SK-N-SH treated with all-trans-retinoic acid at 6 μM for 48 hours (cell line): Measurements from ENCODE around the gene HLCS.

Source experiments
- ATAC-seq: fragments of 200-7000 bp; cut with Tn5 transposase; 3 replicates; pipeline ENCODE4 v1.9.1; 2020; ENCODE audit warnings: mild to moderate bottlenecking, moderate library complexity
- ARNTL ChIP-seq: fragments of 450-650 bp; formaldehyde crosslinking; IDR thresholded peaks from 2 replicates; pipeline ENCODE4 v1.5.0; 2020; ENCODE audit warnings: low read depth, mild to moderate bottlenecking, moderate library complexity, borderline replicate concordance
- BACH2 ChIP-seq: fragments of 250-450 bp; sonication (Bioruptor Pico); IDR thresholded peaks from 2 replicates; pipeline ENCODE4 v1.9.0; 2021; ENCODE audit warnings: mild to moderate bottlenecking, borderline replicate concordance
- CREB5 ChIP-seq: fragments of 250-450 bp; sonication (Bioruptor Pico); IDR thresholded peaks from 2 replicates; pipeline ENCODE4 v1.5.1; 2020; ENCODE audit warnings: low read depth, mild to moderate bottlenecking, moderate library complexity
- CSDC2 ChIP-seq: fragments of 250-450 bp; sonication (Bioruptor Pico); IDR thresholded peaks from 2 replicates; pipeline ENCODE4 v1.5.0; 2020; ENCODE audit warnings: mild to moderate bottlenecking, moderate library complexity
- CSRNP3 ChIP-seq: fragments of 250-450 bp; sonication (Bioruptor Pico); IDR thresholded peaks from 2 replicates; pipeline ENCODE4 v1.5.1; 2021; ENCODE audit warnings: mild to moderate bottlenecking, moderate library complexity
- ESRRG ChIP-seq: fragments of 250-450 bp; sonication (Bioruptor Pico); IDR thresholded peaks from 2 replicates; pipeline ENCODE4 v1.6.1; 2021; ENCODE audit warnings: mild to moderate bottlenecking
- GLIS3 ChIP-seq: fragments of 250-450 bp; sonication (Bioruptor Pico); IDR thresholded peaks from 2 replicates; pipeline ENCODE4 v1.5.0; 2020; ENCODE audit warnings: mild to moderate bottlenecking, moderate library complexity
- OSR1 ChIP-seq: fragments of 250-450 bp; sonication (Bioruptor Pico); IDR thresholded peaks from 2 replicates; pipeline ENCODE4 v1.8.0; 2022; ENCODE audit warnings: moderate library complexity, mild to moderate bottlenecking, inconsistent platforms
- PATZ1 ChIP-seq: fragments of 250-450 bp; sonication (Bioruptor Pico); IDR thresholded peaks from 2 replicates; pipeline ENCODE4 v1.8.0; 2020; ENCODE audit warnings: mild to moderate bottlenecking, moderate library complexity, borderline replicate concordance
- POU6F1 ChIP-seq: fragments of 250-450 bp; sonication (Bioruptor Pico); IDR thresholded peaks from 2 replicates; pipeline ENCODE4 v1.8.0; 2021; ENCODE audit warnings: low read depth, mild to moderate bottlenecking, moderate library complexity, borderline replicate concordance
- PPARA ChIP-seq: fragments of 250-450 bp; sonication (Bioruptor Pico); IDR thresholded peaks from 2 replicates; pipeline ENCODE4 v1.5.0; 2020; ENCODE audit warnings: mild to moderate bottlenecking, borderline replicate concordance
- RARB ChIP-seq: fragments of 250-450 bp; sonication (Bioruptor Pico); IDR thresholded peaks from 2 replicates; pipeline ENCODE4 v1.8.0; 2021; ENCODE audit warnings: mild to moderate bottlenecking, moderate library complexity
- SNAI2 ChIP-seq: fragments of 250-450 bp; sonication (Bioruptor Pico); IDR thresholded peaks from 2 replicates; pipeline ENCODE4 v1.5.0; 2020; ENCODE audit warnings: mild to moderate bottlenecking, moderate library complexity
- TCF4 ChIP-seq: fragments of 250-450 bp; sonication (Bioruptor Pico); IDR thresholded peaks from 2 replicates; pipeline ENCODE4 v1.8.0; 2021; ENCODE audit warnings: mild to moderate bottlenecking, moderate library complexity, borderline replicate concordance
- TOX ChIP-seq: fragments of 250-450 bp; sonication (Bioruptor Pico); IDR thresholded peaks from 2 replicates; pipeline ENCODE4 v1.8.0; 2021; ENCODE audit warnings: mild to moderate bottlenecking, moderate library complexity, borderline replicate concordance
- TSHZ2 ChIP-seq: fragments of 250-450 bp; sonication (Bioruptor Pico); IDR thresholded peaks from 2 replicates; pipeline ENCODE4 v1.5.0; 2020; ENCODE audit warnings: mild to moderate bottlenecking, moderate library complexity
- ZC3H10 ChIP-seq: fragments of 250-450 bp; sonication (Bioruptor Pico); IDR thresholded peaks from 2 replicates; pipeline ENCODE4 v1.5.1; 2021; ENCODE audit warnings: mild to moderate bottlenecking, moderate library complexity
- ZFP3 ChIP-seq: fragments of 250-450 bp; sonication (Bioruptor Pico); IDR thresholded peaks from 2 replicates; pipeline ENCODE4 v1.5.0; 2020; ENCODE audit warnings: mild to moderate bottlenecking, moderate library complexity
- ZFP30 ChIP-seq: fragments of 450-650 bp; formaldehyde crosslinking; IDR thresholded peaks from 2 replicates; pipeline ENCODE4 v1.5.0; 2022; ENCODE audit warnings: mild to moderate bottlenecking, moderate library complexity
- ZNF565 ChIP-seq: fragments of 450-650 bp; formaldehyde crosslinking; conservative IDR thresholded peaks from 2 replicates; pipeline ENCODE4 v1.5.0; 2020; ENCODE audit warnings: low read depth, mild to moderate bottlenecking, moderate library complexity
- ZNF70 ChIP-seq: fragments of 450-650 bp; formaldehyde crosslinking; IDR thresholded peaks from 2 replicates; pipeline ENCODE4 v1.5.0; 2020; ENCODE audit warnings: mild to moderate bottlenecking, moderate library complexity
- ZNF8 ChIP-seq: fragments of 450-650 bp; formaldehyde crosslinking; IDR thresholded peaks from 2 replicates; pipeline ENCODE4 v1.5.0; 2020; ENCODE audit warnings: mild to moderate bottlenecking, moderate library complexity

The HLCS gene

GRCh38 chr21:36815284-36815683 lies 151.2 kb downstream of the HLCS start:
- TF ChIP-seq TOX (CRISPR knock-in tag) (no peak), CSDC2 (CRISPR knock-in tag) (no peak), BACH2 (CRISPR knock-in tag) (no peak), OSR1 (no peak), TSHZ2 (CRISPR knock-in tag) (no peak), PATZ1 (CRISPR knock-in tag) (no peak), SNAI2 (CRISPR knock-in tag) (no peak), TCF4 (CRISPR knock-in tag) (no peak), ARNTL (CRISPR knock-in tag) (no peak), ZNF565 (CRISPR knock-in tag) (no peak), ZNF70 (CRISPR knock-in tag) (no peak), RARB (CRISPR knock-in tag) (no peak), GLIS3 (CRISPR knock-in tag) (no peak), ZFP30 (CRISPR knock-in tag) (no peak), CREB5 (no peak), ZNF8 (CRISPR knock-in tag) (no peak), POU6F1 (CRISPR knock-in tag) (no peak), ZC3H10 (CRISPR knock-in tag) (no peak), ESRRG (CRISPR knock-in tag) (no peak), ZFP3 (CRISPR knock-in tag) (no peak)
- TF ChIP-seq, all 23 proteins: peak for 0
- ATAC-seq, result no peak

- ATAC-seq, result no peak
- TF ChIP-seq TOX (CRISPR knock-in tag), result no peak
- TF ChIP-seq PATZ1 (CRISPR knock-in tag), result no peak
- no peak for TF ChIP-seq SNAI2 (CRISPR knock-in tag)
- no peak for TF ChIP-seq POU6F1 (CRISPR knock-in tag)
- no peak for TF ChIP-seq CSRNP3 (CRISPR knock-in tag)
- no peak for TF ChIP-seq ZNF8 (CRISPR knock-in tag)
- TF ChIP-seq ZFP3 (CRISPR knock-in tag), result no peak
- no peak for TF ChIP-seq PPARA (CRISPR knock-in tag)
- TF ChIP-seq OSR1, result no peak
- no peak for TF ChIP-seq ZC3H10 (CRISPR knock-in tag)
- no peak for TF ChIP-seq ARNTL (CRISPR knock-in tag)
- TF ChIP-seq ZNF70 (CRISPR knock-in tag), result no peak
- TF ChIP-seq BACH2 (CRISPR knock-in tag), result no peak
- TF ChIP-seq ZNF565 (CRISPR knock-in tag), result no peak
- no peak for TF ChIP-seq TCF4 (CRISPR knock-in tag)
- no peak for TF ChIP-seq CREB5
- no peak for TF ChIP-seq ZFP30 (CRISPR knock-in tag)
- no peak for TF ChIP-seq ESRRG (CRISPR knock-in tag)
- no peak for TF ChIP-seq CSDC2 (CRISPR knock-in tag)
Measured at GRCh38 chr21:36813052-36813451, 153.4 kb downstream of the HLCS start.
